Choroid plexus epithelial cell (primary cell): ENCODE data around the gene GNG3.

Experiments
- DNase-seq: peaks from one replicate; pipeline ENCODE4 v3.0.0-alpha.2; 2010; ENCODE audit warnings: low read depth
- H3K4me3 ChIP-seq: 2 replicates; pipeline ENCODE4 v1.5.1; 2011; ENCODE audit warnings: low read depth, mild to moderate bottlenecking, control low read depth, low read length, moderate library complexity
- CTCF ChIP-seq: conservative IDR thresholded peaks from 2 replicates; pipeline ENCODE4 v1.5.1; 2011; ENCODE audit warnings: low read depth, mild to moderate bottlenecking, control low read depth, inconsistent platforms, low read length, moderate library complexity

GNG3 gene

GRCh38 chr11:62677714-62678113, 29.8 kb upstream of the GNG3 start:
- H3K4me3 ChIP-seq: peak overlapping the region; percentile 96
- TF ChIP-seq CTCF: no peak
- no peak for DNase-seq

- no peak for DNase-seq
- TF ChIP-seq CTCF: no peak
- H3K4me3 ChIP-seq: peak overlapping the region; percentile 96
Measured at GRCh38 chr11:62678433-62678769, 29.1 kb upstream of the GNG3 start.

GRCh38 chr11:62678770-62679696, 28.4 kb upstream of the GNG3 start, which contains the start of gene UBXN1:
UBXN1 (minus strand) TSS chr11:62679073; CDS start chr11:62678923, 150 bp downstream.
- peak within 1 kb of the TSS; percentile 96 for H3K4me3 ChIP-seq
- TF ChIP-seq CTCF: no peak
- peak; percentile 91 for DNase-seq

GRCh38 chr11:62680825-62681240, 26.6 kb upstream of the GNG3 start:
- no peak overlapping the region for H3K4me3 ChIP-seq
- peak; percentile 90 for DNase-seq
- TF ChIP-seq CTCF: peak; percentile 70

- no peak for DNase-seq
Measured at GRCh38 chr11:62682518-62682917, 25.0 kb upstream of the GNG3 start.

GRCh38 chr11:62687508-62688396, 19.7 kb upstream of the GNG3 start:
- peak overlapping the region; percentile 35 for H3K4me3 ChIP-seq
- DNase-seq: no peak
- TF ChIP-seq CTCF: no peak

More at GRCh38 chr11:62682518-62682917, 25.0 kb upstream of the GNG3 start:
- no peak overlapping the region for H3K4me3 ChIP-seq
- no peak for TF ChIP-seq CTCF
